ENCODE results near the gene CEACAM21.

CEACAM21 gene

DNA sequence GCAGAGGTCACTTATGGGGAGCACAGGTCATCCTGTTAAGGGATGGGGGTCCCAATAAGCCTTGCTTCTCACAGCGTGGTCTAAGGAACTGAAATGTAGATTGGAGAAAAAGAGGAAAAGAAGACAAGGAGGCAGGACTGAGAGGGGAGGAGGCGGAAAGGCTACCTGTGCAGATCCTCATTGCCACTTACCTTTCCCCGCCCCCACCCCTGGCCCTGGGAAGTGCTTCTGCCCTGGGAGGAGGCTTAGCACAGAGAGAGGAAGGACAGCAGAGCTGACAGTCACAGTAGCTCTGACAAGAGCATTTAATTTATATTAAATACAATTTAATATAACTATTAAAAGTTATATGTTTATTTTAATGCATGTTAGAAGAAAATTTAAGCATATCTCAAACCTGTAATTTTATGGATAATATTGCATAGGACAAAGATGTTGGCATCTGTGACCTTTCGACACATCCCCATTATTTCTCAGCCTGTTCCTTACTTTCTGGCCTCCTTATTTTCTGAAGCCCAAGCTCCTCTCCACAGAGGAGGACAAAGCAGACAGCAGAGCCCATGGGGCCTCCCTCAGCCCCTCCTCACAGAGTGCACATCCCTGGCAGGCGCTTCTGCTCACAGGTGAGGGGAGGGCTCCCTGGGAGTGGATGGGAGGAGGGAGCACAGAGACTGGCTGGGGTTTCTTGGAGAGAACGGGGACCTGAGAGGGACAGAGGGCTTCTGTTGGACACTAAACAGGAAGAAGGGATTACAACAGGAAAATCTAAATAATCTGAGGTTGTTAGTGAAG lies 23.4 kb downstream of the CEACAM21 start:
- ChIA-PET POLR2A (no interaction called here), CTCF (interaction anchor here (0.5 to 2.5 kb wide), 14 partner anchors 10 to 782 kb away, joined by 3 to 17 read pairs (median 4); no protein-coding TSS in a partner anchor)
- Histone ChIP-seq H3K27ac (ENCODE audit: extremely low read depth, low read depth, low read length) (no peak overlapping the region), H3K9me3 (ENCODE audit: control insufficient read depth, insufficient read depth, low read depth, low read length) (no peaks in the 10 kb centered on the region), H3K4me3 (ENCODE audit: low read depth, low read length) (no peak overlapping the region), H3K36me3 (ENCODE audit: control insufficient read depth in 2 of 2, insufficient read depth in 1 of 2, low read length in 2 of 2) (no peaks in the 10 kb centered on the region), H3K4me1 (ENCODE audit: control insufficient read depth, insufficient read depth, low read length) (peaks cover 10% of the 10 kb centered on the region)
- TF ChIP-seq, protein P1, sequence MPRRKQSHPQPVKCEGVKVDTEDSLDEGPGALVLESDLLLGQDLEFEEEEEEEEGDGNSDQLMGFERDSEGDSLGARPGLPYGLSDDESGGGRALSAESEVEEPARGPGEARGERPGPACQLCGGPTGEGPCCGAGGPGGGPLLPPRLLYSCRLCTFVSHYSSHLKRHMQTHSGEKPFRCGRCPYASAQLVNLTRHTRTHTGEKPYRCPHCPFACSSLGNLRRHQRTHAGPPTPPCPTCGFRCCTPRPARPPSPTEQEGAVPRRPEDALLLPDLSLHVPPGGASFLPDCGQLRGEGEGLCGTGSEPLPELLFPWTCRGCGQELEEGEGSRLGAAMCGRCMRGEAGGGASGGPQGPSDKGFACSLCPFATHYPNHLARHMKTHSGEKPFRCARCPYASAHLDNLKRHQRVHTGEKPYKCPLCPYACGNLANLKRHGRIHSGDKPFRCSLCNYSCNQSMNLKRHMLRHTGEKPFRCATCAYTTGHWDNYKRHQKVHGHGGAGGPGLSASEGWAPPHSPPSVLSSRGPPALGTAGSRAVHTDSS (tag by site-specific recombination; IDR thresholded peaks at IDR 0.05) = no peak
- no peak for TF ChIP-seq ZNF48 (tag by site-specific recombination; IDR thresholded peaks at IDR 0.05)
- TF ChIP-seq ZNF214 (tag by site-specific recombination; IDR thresholded peaks at IDR 0.05; ENCODE audit: borderline replicate concordance) = no peak
- TF ChIP-seq ZNF2 (tag by site-specific recombination; IDR thresholded peaks at IDR 0.05) = no peak
- no peak for TF ChIP-seq ZFP41 (tag by site-specific recombination; IDR thresholded peaks at IDR 0.05; ENCODE audit: borderline replicate concordance)
- TF ChIP-seq ZNF335 (tag by site-specific recombination; conservative IDR thresholded peaks at IDR 0.05) = no peak
- no peak for TF ChIP-seq ZNF548 (tag by site-specific recombination; IDR thresholded peaks at IDR 0.05)
- TF ChIP-seq ZNF169 (tag by site-specific recombination; IDR thresholded peaks at IDR 0.05) = no peak

DNA sequence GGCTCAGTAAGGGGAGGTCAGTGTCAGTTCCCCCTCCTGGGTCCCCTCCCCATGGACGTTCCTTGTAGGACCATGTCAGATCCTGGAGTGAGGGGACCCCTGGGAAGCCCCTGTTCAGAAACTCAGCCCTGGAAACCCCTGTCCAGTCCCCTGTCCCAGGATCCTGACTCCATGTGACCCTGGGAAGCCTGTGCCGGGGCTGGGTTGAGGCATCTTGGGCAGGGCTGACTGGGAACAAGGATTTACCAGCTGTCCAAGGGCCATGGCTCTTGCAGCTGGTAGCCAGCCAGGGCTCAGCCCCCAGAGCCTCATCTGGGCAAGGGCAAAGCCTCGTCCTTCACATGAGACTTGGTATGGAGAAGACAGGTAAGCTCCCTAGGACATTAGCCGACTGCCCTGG lies 25.8 kb downstream of the CEACAM21 start:
- TF ChIP-seq ZBTB1 (tag by site-specific recombination; IDR thresholded peaks at IDR 0.05) (no peak), ZNF426 (tag by site-specific recombination; IDR thresholded peaks at IDR 0.05) (no peak), ZNF223 (tag by site-specific recombination; IDR thresholded peaks at IDR 0.05) (no peak), ZNF324 (tag by site-specific recombination; IDR thresholded peaks at IDR 0.05) (no peak), ZNF266 (tag by site-specific recombination; IDR thresholded peaks at IDR 0.05; ENCODE audit: low read depth) (no peak), ZNF394 (tag by site-specific recombination; IDR thresholded peaks at IDR 0.05; ENCODE audit: borderline replicate concordance) (no peak)
- TF ChIP-seq, protein P2, sequence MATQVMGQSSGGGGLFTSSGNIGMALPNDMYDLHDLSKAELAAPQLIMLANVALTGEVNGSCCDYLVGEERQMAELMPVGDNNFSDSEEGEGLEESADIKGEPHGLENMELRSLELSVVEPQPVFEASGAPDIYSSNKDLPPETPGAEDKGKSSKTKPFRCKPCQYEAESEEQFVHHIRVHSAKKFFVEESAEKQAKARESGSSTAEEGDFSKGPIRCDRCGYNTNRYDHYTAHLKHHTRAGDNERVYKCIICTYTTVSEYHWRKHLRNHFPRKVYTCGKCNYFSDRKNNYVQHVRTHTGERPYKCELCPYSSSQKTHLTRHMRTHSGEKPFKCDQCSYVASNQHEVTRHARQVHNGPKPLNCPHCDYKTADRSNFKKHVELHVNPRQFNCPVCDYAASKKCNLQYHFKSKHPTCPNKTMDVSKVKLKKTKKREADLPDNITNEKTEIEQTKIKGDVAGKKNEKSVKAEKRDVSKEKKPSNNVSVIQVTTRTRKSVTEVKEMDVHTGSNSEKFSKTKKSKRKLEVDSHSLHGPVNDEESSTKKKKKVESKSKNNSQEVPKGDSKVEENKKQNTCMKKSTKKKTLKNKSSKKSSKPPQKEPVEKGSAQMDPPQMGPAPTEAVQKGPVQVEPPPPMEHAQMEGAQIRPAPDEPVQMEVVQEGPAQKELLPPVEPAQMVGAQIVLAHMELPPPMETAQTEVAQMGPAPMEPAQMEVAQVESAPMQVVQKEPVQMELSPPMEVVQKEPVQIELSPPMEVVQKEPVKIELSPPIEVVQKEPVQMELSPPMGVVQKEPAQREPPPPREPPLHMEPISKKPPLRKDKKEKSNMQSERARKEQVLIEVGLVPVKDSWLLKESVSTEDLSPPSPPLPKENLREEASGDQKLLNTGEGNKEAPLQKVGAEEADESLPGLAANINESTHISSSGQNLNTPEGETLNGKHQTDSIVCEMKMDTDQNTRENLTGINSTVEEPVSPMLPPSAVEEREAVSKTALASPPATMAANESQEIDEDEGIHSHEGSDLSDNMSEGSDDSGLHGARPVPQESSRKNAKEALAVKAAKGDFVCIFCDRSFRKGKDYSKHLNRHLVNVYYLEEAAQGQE (tag by site-specific recombination; IDR thresholded peaks at IDR 0.05) = no peak
- TF ChIP-seq, protein P3, sequence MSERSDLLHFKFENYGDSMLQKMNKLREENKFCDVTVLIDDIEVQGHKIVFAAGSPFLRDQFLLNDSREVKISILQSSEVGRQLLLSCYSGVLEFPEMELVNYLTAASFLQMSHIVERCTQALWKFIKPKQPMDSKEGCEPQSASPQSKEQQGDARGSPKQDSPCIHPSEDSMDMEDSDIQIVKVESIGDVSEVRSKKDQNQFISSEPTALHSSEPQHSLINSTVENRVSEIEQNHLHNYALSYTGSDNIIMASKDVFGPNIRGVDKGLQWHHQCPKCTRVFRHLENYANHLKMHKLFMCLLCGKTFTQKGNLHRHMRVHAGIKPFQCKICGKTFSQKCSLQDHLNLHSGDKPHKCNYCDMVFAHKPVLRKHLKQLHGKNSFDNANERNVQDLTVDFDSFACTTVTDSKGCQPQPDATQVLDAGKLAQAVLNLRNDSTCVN (tag by site-specific recombination; optimal IDR thresholded peaks at IDR 0.05) = no peak
- H3K36me3 ChIP-seq (ENCODE audit: control insufficient read depth in 2 of 2, insufficient read depth in 1 of 2, low read length in 2 of 2) = no peaks in the 10 kb centered on the region
- POLR2A ChIA-PET = no interaction called here
- no peaks in the 10 kb centered on the region for H3K9me3 ChIP-seq (ENCODE audit: control insufficient read depth, insufficient read depth, low read depth, low read length)
- H3K27ac ChIP-seq (ENCODE audit: extremely low read depth, low read depth, low read length) = no peak overlapping the region
- CTCF ChIA-PET = interaction anchor here (0.6 to 1.8 kb wide), 4 partner anchors 8 to 99 kb away, joined by 3 to 4 read pairs (median 3); no protein-coding TSS in a partner anchor
- H3K4me3 ChIP-seq (ENCODE audit: low read depth, low read length) = no peak overlapping the region
- H3K4me1 ChIP-seq (ENCODE audit: control insufficient read depth, insufficient read depth, low read length) = peaks cover 8% of the 10 kb centered on the region

All from HEK293 (cell line).